Measurements from ENCODE around the gene FEV.

FEV gene

GRCh38 chr2:219028141-219028540, 43.2 kb upstream of the FEV start:
- Histone ChIP-seq H3K36me3 (ENCODE audit: insufficient read depth, low read length) (no peaks in the 10 kb centered on the region), H3K27ac (ENCODE audit: low read length) (no peak overlapping the region), H3K4me1 (ENCODE audit: insufficient read depth, low read length) (no peaks in the 10 kb centered on the region), H3K9me3 (ENCODE audit: insufficient read depth, low read length, severe bottlenecking) (no peaks in the 10 kb centered on the region), H4K20me1 (ENCODE audit: insufficient read depth, low read length) (peaks cover 8% of the 10 kb centered on the region; the same call in 1 of the 2 replicates), H2AFZ (ENCODE audit: low read depth, low read length) (no peak overlapping the region), H3K4me3 (ENCODE audit: low read depth in 1 of 2, low read length in 2 of 2) (no peak overlapping the region), H3K79me2 (ENCODE audit: insufficient read depth, low read length) (no peaks in the 10 kb centered on the region), H3K9ac (ENCODE audit: low read depth, low read length) (no peak overlapping the region), H3K27me3 (ENCODE audit: insufficient read depth, low read length, poor library complexity) (peaks cover 15% of the 10 kb centered on the region), H3K4me2 (ENCODE audit: insufficient read depth, low read length) (no peak overlapping the region)
- DNase-seq (no peak), ATAC-seq (ENCODE audit: insufficient read depth, low read depth) (no peak)
- no peak for TF ChIP-seq CTCF (IDR thresholded peaks at IDR 0.05; ENCODE audit: borderline replicate concordance, extremely low read depth, low read length, poor library complexity, severe bottlenecking)
- TF ChIP-seq EZH2 (IDR thresholded peaks at IDR 0.05; ENCODE audit: borderline replicate concordance, low read depth, low read length, severe bottlenecking): no peak

DNA sequence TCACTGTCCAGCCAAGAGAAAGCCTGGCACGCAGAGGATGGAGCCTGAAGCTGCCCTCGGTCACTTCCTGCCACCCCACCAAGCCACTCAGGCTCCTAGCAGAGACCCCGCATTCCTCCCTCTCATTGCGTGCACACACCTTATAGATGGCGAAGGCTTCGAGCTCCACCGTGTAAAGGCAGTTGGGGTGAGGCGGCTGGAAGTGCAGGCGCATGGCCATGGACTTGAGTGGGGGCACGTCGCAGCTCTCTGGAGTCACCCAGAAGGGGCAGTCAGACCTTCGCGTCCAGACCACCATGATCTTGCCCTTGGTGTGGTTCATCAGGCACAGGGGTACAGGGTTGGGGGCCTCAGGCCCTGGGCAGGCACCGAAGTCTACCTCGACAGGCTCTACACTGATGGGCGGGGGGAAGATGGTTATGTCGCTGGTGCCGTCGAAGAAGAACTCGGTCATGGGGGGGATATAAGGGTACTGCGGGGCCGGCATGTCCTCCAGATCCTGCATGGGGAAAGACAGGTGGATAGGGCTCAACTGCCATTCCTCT, 42.6 kb upstream of the FEV start:
- no peaks in the 10 kb centered on the region for H3K4me1 ChIP-seq (ENCODE audit: insufficient read depth, low read length)
- no peak overlapping the region for H3K4me2 ChIP-seq (ENCODE audit: insufficient read depth, low read length)
- ATAC-seq (ENCODE audit: insufficient read depth, low read depth): no peak
- no peak overlapping the region for H3K9ac ChIP-seq (ENCODE audit: low read depth, low read length)
- H3K79me2 ChIP-seq (ENCODE audit: insufficient read depth, low read length): no peaks in the 10 kb centered on the region
- H3K27me3 ChIP-seq (ENCODE audit: insufficient read depth, low read length, poor library complexity): peaks cover 13% of the 10 kb centered on the region
- no peak overlapping the region for H3K4me3 ChIP-seq (ENCODE audit: low read depth in 1 of 2, low read length in 2 of 2)
- peaks cover 8% of the 10 kb centered on the region; the same call in 1 of the 2 replicates for H4K20me1 ChIP-seq (ENCODE audit: insufficient read depth, low read length)
- H2AFZ ChIP-seq (ENCODE audit: low read depth, low read length): no peak overlapping the region
- TF ChIP-seq EZH2 (IDR thresholded peaks at IDR 0.05; ENCODE audit: borderline replicate concordance, low read depth, low read length, severe bottlenecking): no peak
- TF ChIP-seq CTCF (IDR thresholded peaks at IDR 0.05; ENCODE audit: borderline replicate concordance, extremely low read depth, low read length, poor library complexity, severe bottlenecking): no peak
- no peak overlapping the region for H3K27ac ChIP-seq (ENCODE audit: low read length)
- no peaks in the 10 kb centered on the region for H3K36me3 ChIP-seq (ENCODE audit: insufficient read depth, low read length)
- DNase-seq: no peak
- no peaks in the 10 kb centered on the region for H3K9me3 ChIP-seq (ENCODE audit: insufficient read depth, low read length, severe bottlenecking)

- TF ChIP-seq CTCF (IDR thresholded peaks at IDR 0.05; ENCODE audit: borderline replicate concordance, extremely low read depth, low read length, poor library complexity, severe bottlenecking) (no peak), EZH2 (IDR thresholded peaks at IDR 0.05; ENCODE audit: borderline replicate concordance, low read depth, low read length, severe bottlenecking) (no peak)
- no peak overlapping the region for H3K27ac ChIP-seq (ENCODE audit: low read length)
- H3K4me3 ChIP-seq (ENCODE audit: low read depth in 1 of 2, low read length in 2 of 2): no peak overlapping the region
- DNase-seq (no peak), ATAC-seq (ENCODE audit: insufficient read depth, low read depth) (no peak)
- no peak overlapping the region for H2AFZ ChIP-seq (ENCODE audit: low read depth, low read length)
- peaks cover 8% of the 10 kb centered on the region; the same call in 1 of the 2 replicates for H4K20me1 ChIP-seq (ENCODE audit: insufficient read depth, low read length)
- no peaks in the 10 kb centered on the region for H3K36me3 ChIP-seq (ENCODE audit: insufficient read depth, low read length)
- no peaks in the 10 kb centered on the region for H3K9me3 ChIP-seq (ENCODE audit: insufficient read depth, low read length, severe bottlenecking)
- no peak overlapping the region for H3K9ac ChIP-seq (ENCODE audit: low read depth, low read length)
- H3K27me3 ChIP-seq (ENCODE audit: insufficient read depth, low read length, poor library complexity): peaks cover 13% of the 10 kb centered on the region
- H3K79me2 ChIP-seq (ENCODE audit: insufficient read depth, low read length): no peaks in the 10 kb centered on the region
- no peak overlapping the region for H3K4me2 ChIP-seq (ENCODE audit: insufficient read depth, low read length)
- no peaks in the 10 kb centered on the region for H3K4me1 ChIP-seq (ENCODE audit: insufficient read depth, low read length)
Measured at GRCh38 chr2:219026946-219027345, 42.0 kb upstream of the FEV start.

Measured in DND-41 (cell line).